BE2C (cell line): Measurements from ENCODE around the gene GID4.

Source experiments
- DNase-seq: peaks from one replicate; pipeline ENCODE4 v3.0.0-alpha.2; 2020
- H3K27me3 ChIP-seq: fragments of 250-450 bp; sonication (Bioruptor Pico); 2 replicates; pipeline ENCODE4 v1.5.1; 2020; ENCODE audit warnings: mild to moderate bottlenecking
- H3K36me3 ChIP-seq: fragments of 250-450 bp; sonication (Bioruptor Pico); 2 replicates; pipeline ENCODE4 v1.5.1; 2020; ENCODE audit warnings: mild to moderate bottlenecking
- H3K4me1 ChIP-seq: fragments of 250-450 bp; sonication (Bioruptor Pico); 2 replicates; pipeline ENCODE4 v1.5.1; 2020
- H3K4me3 ChIP-seq: 2 replicates; pipeline ENCODE4 v1.5.1; 2011; ENCODE audit warnings: low read depth, low read length
- H3K9me3 ChIP-seq: fragments of 250-450 bp; sonication (Bioruptor Pico); 2 replicates; pipeline ENCODE4 v1.5.1; 2020
- TF ChIP-seq, protein P1 (sequence below): IDR thresholded peaks from 2 replicates; pipeline ENCODE4 v1.5.1; 2012; ENCODE audit warnings: mild to moderate bottlenecking, low read depth, low read length

The GID4 gene

DNA sequence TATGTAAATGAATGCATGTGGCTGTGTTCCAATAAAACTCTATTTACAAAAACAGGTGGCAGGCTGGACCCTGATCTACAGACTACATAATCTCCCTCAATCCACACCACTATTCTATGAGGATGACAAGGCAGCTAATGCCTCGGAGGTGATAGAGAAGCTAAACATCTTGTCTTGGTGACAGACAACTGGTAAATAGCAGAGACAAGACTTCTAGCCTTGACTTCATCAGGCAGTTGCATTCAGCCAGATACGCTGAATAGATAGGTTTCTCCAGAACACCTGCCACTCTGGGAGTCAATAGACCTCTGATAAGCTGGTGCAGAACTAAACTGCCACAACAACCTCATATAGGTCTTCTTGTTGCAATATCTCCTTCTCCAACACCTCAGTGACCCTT, 3.5 kb upstream of the GID4 start:
- TF ChIP-seq, protein P1, sequence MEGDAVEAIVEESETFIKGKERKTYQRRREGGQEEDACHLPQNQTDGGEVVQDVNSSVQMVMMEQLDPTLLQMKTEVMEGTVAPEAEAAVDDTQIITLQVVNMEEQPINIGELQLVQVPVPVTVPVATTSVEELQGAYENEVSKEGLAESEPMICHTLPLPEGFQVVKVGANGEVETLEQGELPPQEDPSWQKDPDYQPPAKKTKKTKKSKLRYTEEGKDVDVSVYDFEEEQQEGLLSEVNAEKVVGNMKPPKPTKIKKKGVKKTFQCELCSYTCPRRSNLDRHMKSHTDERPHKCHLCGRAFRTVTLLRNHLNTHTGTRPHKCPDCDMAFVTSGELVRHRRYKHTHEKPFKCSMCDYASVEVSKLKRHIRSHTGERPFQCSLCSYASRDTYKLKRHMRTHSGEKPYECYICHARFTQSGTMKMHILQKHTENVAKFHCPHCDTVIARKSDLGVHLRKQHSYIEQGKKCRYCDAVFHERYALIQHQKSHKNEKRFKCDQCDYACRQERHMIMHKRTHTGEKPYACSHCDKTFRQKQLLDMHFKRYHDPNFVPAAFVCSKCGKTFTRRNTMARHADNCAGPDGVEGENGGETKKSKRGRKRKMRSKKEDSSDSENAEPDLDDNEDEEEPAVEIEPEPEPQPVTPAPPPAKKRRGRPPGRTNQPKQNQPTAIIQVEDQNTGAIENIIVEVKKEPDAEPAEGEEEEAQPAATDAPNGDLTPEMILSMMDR, result no peak
- Histone ChIP-seq H3K9me3 (no peaks in the 10 kb centered on the region), H3K4me3 (no peak overlapping the region), H3K36me3 (no peaks in the 10 kb centered on the region), H3K4me1 (no peaks in the 10 kb centered on the region), H3K27me3 (no peaks in the 10 kb centered on the region)
- DNase-seq, result no peak

- Histone ChIP-seq H3K9me3 (no peaks in the 10 kb centered on the region), H3K36me3 (no peaks in the 10 kb centered on the region), H3K4me1 (no peaks in the 10 kb centered on the region), H3K4me3 (peak overlapping the region; percentile 7; the same call in 1 of the 2 replicates), H3K27me3 (no peaks in the 10 kb centered on the region)
- no peak for DNase-seq
- TF ChIP-seq, protein P1, result no peak
These were observed 1.7 kb upstream of the GID4 start for GRCh38 chr17:18037486-18037885.

DNA sequence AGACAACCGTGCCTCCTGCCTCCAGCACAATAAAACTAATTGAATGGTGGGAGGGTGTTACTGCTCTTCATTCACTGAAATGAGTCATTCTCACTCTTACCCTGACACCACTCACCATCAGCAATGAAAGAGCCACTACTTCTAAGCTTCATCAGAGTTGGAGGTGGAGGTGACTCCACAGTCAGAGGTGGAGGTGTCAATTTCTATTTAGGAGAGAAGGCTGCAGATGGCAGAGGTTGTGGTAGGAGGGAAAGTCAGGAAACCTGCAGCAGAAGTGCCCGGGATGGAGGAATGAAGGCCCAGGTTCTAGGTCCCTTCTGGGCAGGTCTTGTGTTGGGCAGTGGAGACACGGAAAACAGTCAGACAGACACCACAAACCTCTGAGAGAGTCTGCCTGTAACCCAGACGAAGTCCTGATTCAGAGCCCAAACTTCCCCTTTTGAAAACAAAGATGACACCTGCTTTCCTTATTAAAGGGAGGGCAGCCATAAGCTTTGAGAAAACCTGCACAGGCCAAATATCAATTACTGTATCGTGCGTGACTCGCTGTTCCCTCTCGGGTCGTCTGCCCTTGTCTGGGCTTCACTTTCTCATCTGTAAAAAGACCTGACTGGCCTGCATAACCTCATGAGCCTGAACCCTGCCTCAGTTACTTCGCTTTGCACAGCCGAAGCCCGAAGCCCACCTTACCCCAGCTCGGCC, 908 bp upstream of the GID4 start:
- no peaks in the 10 kb centered on the region for H3K9me3 ChIP-seq
- H3K4me3 ChIP-seq, result peak overlapping the region; percentile 81
- no peaks in the 10 kb centered on the region for H3K27me3 ChIP-seq
- no peaks in the 10 kb centered on the region for H3K4me1 ChIP-seq
- H3K36me3 ChIP-seq, result no peaks in the 10 kb centered on the region
- TF ChIP-seq, protein P1, result no peak
- no peak for DNase-seq

GRCh38 chr17:18039535-18040260, 490 bp downstream of the GID4 start:
- no peak for DNase-seq
- Histone ChIP-seq H3K27me3 (no peaks in the 10 kb centered on the region), H3K36me3 (no peaks in the 10 kb centered on the region), H3K4me3 (peak overlapping the region; percentile 81), H3K4me1 (no peaks in the 10 kb centered on the region), H3K9me3 (no peaks in the 10 kb centered on the region)
- TF ChIP-seq, protein P1, result no peak

DNA sequence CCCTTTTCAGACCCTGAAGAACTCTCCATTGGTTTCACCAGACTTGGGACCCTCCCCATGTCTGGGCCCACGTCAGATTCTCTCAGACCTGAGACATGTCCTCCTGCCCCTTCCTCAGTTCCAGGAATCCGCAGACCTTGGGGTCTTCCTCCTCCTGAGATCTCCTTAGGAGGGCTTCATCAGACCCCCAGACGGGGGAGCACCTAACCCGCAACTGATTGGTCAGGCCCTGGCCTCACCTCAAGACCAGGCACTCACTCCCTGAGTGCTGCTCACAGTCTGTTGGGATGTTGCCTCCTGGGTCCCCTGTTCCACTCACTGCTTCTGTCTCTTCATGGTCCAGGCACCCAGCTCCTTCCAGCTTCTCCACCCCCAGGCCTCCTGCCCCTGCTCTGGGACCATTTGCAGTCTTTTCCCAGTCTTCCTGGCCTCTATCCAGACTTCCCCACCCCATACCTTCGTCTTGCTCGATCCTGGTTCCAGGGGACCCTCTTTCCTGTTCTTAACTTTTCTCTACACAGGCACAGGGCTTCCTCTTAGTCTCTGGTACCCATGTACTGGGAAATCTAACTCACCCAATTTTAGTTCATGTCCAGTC, 1.2 kb downstream of the GID4 start:
- Histone ChIP-seq H3K9me3 (no peaks in the 10 kb centered on the region), H3K36me3 (no peaks in the 10 kb centered on the region), H3K4me1 (no peaks in the 10 kb centered on the region), H3K4me3 (peak overlapping the region; percentile 81), H3K27me3 (no peaks in the 10 kb centered on the region)
- DNase-seq, result no peak
- TF ChIP-seq, protein P1, result no peak

- Histone ChIP-seq H3K9me3 (no peaks in the 10 kb centered on the region), H3K4me3 (no peak overlapping the region), H3K27me3 (no peaks in the 10 kb centered on the region), H3K36me3 (no peaks in the 10 kb centered on the region), H3K4me1 (no peaks in the 10 kb centered on the region)
- TF ChIP-seq, protein P1, result no peak
- no peak for DNase-seq
These were observed 2.6 kb downstream of the GID4 start for GRCh38 chr17:18041776-18042175.
